ENCODE results near the gene LPP. TPM values are rescaled to one million over a fixed set of nuclear protein-coding genes. Genes with fewer than 3 reads are reported as not detected.
A peak's percentile ranks its signal among the peaks of the same experiment; 100 is the strongest.
"Not testable (repeated sequence)": the region's sequence is repeated elsewhere in the genome, so short reads cannot be mapped to it uniquely, and the experiment has no call there.

The LPP gene
- total RNA-seq, 1 experiment from 2014 or later = 31.2 TPM

DNA sequence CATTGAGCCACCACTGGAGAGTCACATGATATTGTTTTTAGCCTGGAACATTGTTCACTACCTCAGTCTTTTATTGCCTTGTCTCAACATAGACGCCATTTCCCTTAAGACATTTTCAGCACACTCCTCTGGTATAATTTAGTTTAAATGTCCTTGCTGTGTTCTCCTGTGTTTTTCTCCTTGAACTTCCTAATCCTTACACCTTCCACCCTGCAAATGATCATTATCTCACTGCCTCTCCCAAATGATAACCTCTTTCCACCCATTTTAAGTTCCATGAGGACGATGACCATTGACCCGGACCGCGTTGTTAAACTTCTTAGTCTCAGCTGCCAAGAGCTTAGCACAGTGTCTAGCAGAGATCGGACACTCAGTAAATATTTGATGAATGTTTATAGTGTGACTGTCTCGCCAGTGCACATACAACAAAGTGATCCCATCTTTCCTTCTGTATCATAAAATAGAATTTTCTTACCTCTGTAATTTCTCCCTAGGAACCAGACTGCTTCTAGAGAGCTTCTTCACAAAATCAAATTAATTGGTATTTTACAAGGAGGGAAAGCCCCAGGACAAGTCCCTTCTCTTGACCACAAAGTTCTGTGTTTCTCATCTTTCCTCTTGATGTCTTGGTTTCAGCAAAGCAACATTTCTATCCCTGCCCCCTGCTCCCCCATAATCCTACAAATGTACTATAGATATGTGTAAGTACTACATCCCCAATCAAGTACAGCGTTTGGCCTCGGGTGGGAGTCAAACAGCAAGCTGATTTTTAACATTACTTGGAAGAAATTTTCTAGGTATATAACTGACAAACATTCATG is 429.6 kb downstream of the LPP start:
- no peak for DNase-seq (ENCODE audit: low spot score)

DNA sequence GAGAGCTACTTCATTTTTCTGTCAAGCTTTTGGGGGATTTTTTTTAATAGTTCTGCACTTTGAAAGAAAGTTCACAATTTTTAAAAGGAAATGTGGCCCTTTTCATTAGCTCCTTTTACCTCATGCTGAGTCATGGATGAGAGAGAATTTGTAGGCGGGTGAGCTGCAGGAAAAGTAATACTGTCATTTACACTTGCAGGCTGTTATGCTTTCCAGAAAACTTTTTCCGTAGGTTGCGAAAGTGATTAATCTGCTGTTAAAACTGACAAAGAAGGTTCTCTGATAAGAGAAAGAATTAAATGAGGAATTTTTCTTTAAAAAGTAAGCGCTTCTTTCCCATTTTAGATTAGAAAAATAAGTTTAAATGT is 430.2 kb downstream of the LPP start:
- peak; percentile 71 for DNase-seq (ENCODE audit: low spot score)

DNA sequence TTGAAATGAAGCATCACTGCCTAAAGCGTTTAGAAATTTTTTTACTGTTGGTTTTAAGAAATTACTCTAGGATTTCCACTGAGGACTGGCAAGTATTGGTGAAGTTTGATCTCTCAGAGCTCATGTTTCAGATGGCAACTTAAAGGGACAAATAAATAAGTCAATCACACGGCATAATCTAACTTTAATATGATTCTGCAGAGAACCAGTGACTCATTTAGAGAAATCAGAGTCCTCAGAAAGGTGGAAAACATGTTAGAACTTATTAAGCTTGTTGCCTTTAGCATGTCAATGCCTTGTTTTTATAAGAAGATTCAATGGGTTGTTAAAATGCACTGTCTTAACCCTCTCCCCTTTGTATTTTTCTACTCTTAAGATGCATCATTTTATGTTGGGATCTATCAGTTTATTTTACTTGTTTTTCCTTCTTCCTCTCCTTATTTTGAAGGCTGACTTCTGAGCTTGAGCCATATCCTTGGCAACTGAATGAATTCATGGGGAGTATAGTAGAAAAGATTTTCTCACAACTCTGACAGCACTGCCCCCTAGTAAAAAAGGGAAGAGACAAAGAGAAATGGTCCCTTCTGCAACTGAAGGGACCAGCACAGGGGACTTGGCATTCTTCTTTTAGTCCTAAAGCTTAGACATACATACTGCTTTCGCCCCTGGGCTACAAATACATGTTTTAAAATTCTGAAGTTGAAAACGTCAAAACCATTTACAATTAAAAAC is 431.2 kb downstream of the LPP start:
- no peak for DNase-seq (ENCODE audit: low spot score)

DNA sequence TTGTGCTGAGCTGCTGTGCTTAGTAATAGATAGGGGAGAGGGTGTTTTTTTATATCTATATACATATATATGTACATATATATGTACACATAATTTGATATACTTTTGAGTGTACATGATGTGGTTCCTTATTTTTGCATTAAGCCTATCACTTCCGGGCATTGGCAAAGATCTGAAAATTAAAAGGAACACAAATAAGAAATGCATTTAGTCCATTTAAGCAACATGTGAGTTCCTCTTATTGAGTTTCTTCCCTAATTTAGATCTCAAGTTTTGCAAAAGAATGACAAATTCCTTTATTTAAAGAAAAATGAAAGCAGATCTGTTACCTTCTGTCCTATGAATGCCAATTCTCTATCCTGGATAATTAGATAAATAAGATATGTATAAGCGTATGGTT is 435.1 kb downstream of the LPP start:
- DNase-seq (ENCODE audit: low spot score) = no peak

DNA sequence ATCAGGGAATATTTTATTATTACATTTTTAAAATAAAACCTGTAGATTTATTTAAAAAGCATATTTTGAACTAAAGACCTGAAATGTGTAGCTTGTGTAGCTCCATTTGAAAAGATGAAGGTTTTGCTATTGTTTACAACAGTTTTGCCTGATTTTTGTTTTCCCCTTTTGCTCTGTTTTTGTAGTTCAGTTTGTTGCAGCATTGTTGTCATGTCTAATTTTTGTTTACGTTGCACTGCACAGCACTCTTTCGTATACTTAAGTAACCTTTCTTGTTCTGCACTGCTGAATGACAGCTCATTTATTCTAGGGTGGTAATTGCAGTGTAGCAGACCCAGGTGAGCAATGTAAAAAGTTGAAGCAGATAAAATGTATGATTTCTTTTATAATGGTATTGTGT is 435.8 kb downstream of the LPP start:
- no peak for DNase-seq (ENCODE audit: low spot score)

DNA sequence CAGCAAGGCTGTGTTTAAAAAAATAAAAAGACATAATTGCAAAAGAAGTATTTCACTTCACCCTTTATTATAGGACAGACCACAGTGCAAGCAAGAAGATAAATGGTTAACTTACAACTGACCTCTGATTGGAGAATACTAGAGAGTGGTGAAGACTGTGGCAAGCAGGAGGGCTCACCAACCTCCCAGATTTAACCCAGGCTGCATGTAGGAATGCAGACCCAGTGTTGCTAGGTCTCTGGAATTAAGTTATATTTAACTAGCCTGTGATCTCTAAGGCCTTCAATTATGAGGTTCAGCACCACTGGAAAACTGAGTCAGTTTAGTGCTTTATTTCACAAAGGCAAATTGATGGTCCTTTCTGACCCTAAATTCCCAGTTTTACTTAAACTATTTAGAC is 436.6 kb downstream of the LPP start:
- DNase-seq (ENCODE audit: low spot score) = no peak

DNA sequence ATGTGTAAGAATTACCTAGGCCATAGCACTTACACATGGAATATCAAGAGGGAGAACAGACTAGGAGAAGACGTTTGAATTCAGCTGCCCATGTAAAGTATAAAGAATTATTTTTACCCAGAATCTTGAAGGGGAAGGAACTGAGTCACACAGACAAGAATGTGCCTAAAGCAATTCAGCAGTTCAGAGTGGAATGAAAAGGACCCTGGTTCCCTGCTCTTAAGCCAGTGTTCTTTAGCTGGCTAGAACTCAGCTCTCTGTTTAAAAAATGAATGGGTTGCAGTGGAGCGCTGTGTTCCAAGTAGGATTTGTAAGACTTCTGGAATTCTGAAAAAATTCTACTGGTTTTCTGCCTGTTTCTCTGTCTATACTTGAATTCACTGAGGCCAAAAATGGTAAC is 440.2 kb downstream of the LPP start:
- DNase-seq (ENCODE audit: low spot score) = peak; percentile 60

DNA sequence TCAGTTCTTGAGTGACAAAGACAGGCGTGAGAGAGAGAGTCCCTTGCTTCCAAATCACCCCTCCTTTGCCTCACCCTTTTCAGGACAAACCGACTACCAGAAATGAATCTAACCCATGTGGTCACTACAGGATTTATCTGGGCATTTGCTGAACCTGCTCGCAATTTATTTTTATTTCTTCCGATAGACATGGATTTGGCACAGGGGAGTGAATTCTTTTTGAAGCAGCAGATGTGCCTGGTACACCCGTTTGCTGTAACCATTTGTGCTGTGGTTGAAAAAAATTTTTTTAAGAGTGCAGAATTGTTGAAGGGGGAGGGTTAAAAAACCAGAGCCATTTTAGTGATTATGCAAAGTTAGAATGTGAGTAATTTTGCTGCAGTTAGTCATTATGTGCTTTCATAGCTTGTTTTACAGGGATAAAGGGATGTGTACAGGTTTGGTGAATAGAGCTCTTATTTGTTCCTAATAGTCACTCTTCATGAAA is 442.0 kb downstream of the LPP start:
- no peak for DNase-seq (ENCODE audit: low spot score)

DNA sequence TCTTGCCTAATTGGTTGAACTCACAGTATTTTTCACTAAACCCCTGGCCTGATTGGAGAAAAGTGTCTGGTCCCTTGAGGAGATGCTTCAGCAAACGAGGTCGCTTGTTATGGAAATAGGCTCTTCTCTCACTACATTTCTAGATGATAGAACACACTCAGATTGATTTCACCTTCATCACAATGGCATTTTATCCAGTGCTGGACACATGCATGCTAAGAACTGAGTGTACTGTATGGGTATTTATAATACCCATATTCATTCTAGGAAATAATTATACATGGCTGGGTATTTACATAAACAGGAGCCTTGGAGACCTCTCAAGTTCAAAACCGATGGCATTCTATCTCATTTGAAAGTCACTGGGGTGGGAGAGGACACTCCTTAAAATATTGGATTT is 444.9 kb downstream of the LPP start:
- no peak for DNase-seq (ENCODE audit: low spot score)

DNA sequence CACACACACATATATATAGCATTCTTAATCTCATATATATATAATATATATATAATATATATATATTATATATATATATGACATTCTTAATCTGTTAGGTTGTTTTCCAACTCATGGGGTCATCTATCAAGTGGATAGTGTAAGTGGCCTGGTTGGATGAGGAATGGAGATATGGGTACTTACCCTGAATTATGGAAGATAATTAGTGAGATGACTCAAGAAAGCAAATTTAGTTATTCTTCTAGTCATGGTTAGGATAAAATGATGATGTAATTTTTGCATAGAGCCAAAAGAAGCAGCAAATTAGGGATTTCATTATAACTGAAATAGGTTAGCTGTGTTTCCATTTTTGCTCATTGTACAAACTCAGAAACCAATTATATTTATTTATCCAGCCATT is 448.2 kb downstream of the LPP start:
- DNase-seq (ENCODE audit: low spot score) = no peak

DNA sequence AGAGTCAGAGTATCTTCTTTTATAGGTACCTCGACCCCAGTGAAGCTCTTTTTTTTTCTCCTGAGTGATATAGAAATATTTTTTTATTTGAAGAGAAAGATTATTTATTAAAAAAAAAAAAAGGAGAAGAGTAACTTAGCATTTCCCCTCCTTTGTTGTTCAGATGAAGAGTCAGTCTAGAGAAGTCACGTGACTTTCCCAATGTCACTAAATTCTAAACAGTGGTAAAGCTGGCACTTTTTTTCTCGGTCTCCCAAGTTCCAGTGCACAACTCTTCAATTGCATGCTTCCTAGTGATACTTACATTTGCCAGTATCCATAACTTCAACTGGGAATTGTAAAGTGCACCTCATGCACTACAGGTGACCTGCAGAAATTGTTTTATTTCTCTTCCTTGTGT is 448.7 kb downstream of the LPP start:
- no peak for DNase-seq (ENCODE audit: low spot score)

DNA sequence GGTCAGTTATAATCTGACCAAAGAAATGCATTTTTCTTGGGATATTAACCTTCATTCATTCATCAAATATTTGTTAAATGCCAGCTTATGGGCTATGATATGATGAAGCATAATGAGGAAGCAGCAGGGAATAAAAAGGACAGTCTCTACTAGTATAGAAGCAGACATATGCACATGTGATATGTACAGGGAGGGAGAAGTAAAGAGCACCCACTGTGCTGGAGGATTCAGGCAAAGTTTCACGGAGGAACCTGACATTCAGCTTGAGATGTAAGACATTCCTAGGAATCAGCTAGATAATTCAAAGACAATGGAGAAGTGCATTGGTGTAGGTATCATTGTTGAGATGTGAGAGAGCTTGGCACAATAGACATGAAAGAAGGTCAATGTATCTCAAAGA is 450.7 kb downstream of the LPP start:
- DNase-seq (ENCODE audit: low spot score) = no peak

DNA sequence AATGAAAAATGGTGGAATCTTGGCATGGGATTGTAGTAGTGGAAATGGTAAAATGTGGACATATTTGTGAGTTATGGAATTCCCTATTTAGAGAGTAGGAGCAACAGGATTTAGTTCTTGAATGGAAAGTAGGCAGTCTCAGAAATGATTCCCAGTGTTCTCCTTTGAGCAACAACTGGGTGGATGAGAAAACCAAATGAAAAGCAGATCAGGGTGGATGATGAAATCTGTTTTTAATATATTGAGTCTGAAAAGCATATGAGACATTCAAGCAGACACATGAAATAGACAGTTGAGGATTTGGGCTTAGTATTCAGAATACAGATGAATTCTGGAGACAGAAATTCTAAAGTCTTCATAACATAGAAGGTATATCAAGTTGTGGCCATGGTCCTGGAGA is 451.3 kb downstream of the LPP start:
- no peak for DNase-seq (ENCODE audit: low spot score)

DNA sequence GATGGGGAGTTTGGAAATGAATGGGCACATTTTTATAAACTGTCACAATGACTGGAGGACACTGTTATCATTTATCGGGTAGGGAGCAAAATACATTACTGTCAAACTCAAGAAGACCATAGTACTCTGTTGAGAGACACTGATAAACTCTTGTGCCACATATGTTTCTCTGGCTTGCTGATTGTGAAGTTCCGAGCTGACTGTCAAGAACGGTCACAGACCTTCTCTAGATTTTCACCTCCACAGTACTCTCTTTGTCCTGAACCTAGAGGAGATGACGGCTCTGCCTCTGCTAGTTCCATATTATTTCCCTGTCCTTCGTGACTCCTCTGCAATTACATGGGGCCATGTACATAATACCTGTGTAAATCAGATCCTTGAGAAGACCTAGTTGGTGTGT is 451.9 kb downstream of the LPP start:
- DNase-seq (ENCODE audit: low spot score) = no peak

DNA sequence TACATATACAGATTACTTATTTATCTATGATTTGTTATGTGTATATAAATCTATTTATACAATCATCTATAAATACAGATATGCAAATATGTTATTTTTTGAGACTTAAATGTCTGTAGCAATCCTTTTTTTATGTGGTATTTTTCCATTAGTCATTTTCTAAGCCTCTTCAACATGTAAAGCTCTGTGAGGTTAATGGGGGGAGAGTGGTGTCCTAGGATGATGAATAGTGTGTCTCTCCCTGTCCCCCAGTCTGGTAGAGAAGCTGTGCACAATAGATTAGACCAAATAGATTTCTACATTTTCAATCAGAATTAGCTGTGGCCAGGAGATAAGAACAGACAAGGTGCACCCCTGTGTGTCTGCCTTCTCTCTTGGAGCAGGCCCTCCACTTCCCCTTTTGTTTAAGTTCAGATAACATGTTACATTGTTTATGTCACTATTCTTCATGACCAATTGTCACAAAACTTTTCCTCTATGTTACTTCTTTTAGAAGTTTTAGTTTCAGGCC is 453.9 kb downstream of the LPP start:
- DNase-seq (ENCODE audit: low spot score) = no peak

DNA sequence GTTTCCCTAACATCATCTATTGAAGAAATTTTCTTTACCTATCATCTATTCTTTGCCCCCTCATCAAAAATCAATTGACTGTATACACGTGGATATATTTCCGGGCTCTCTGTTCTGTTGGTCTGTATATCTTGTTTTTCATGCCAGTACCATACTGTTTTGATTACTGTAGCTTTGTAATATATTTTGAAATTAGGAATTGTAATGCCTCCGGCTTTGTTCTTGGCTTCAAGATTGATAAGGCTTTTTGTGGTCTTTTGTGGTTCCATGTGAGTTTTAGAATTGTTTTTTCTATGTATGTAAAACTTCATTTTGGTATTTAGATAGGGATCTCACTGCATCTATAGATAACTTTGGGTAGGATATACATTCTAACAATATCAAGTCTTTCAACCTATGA is 454.4 kb downstream of the LPP start:
- DNase-seq (ENCODE audit: low spot score) = no peak

DNA sequence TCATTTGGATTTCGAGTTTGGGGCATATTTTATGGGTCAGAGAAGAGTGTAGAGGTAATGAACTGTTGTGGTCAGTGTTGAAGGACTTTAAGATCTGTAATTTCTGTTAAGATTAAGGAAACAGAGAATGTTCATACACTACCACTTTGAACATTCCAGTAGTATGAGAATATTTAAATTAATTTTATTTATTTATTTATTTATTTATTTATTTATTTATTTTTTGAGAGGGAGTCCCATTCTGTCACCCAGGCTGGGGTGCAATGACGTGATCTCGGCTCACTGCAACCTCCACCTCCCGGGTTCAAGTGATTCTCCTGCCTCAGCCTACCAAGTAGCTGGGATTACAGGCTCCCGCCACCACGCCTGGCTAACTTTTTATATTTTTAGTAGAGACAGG is 459.8 kb downstream of the LPP start:
- DNase-seq (ENCODE audit: low spot score) = not testable (repeated sequence)

DNA sequence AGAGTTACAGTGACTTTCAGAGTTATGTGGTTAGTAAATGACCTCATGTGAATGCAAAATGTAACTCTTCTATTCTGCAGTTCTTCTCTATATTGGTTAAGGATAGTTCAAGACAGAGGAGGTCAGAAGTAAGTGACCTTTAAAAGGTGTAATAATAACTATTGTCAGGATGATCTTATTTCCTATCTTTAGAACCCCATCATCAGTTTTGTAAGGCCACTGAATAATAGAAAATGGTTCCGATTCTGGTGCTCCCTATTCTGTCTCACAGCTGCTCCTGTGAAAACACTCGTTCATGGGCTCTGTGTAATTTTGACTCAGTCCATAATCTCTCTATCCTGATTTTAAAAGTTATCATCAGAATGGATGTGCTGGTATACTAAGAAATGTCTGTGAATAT is 463.3 kb downstream of the LPP start:
- no peak for DNase-seq (ENCODE audit: low spot score)

DNA sequence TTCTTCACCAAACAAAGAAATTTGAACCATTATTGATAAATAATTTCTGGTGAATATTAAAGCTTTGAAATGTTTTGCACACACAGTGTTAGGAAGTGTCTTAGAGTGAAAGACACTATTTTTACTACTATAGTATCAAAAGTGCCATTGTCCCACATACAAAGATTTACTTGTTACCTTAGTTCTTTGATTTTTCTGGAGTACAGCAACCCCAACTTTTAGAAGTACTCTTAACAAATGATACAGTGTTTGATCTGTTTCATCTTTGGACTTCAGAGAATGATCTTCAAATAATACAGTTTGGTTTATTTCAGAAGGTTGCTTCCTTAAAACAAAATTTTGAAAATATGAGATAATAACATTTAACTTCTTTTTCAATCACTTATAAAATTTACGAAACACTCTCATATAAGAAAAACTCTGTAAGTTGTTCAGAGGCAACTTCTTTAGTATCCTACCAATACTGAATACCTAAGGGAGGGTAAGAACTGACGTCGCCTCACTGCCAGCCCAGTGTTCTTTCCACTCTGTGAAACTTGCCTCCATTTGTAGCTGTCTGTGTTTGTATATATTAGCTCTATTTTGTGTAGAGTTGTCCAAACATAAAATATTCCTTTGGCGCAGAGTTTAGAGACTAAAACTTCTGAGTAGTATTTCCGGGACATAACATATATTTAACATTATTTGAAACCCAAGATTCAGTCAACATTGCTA is 464.2 kb downstream of the LPP start:
- no peak for DNase-seq (ENCODE audit: low spot score)

DNA sequence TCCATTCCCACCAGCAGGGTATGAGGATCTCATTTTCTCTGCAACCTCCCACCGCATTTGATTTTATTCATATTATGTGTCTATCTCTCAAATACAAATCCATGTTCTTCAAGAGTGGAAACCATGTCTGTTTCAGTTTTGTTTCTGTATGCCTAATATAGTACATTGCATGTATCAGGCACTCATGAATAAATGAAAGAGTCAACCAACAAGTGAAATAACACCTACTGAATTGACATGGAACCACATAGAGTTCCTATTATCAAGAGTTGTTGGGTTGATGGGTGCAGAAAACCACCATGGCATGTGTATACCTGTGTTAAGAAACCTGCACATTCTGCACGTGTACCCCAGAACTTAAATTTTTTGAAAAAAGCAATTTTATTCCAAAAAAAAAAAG is 466.8 kb downstream of the LPP start:
- no peak for DNase-seq (ENCODE audit: low spot score)

DNA sequence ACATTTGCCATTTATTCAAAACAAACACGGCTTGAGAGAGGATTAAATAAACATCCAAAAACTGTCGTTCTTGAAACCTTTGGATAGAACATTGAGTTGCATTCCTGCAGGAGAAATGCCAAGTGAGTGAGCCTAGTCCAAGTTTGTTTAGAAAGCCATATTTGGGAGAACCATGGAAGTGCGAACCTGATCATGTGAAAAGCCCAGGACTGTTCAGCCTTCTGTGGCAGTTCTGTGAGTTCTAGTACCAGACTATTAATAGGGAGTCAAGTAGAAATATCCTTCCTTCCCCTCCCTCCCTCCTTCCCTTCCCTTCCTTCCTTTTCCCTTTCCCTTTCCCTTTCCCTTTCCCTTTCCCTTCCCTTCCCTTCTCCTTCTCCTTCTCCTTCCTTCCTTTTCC is 470.4 kb downstream of the LPP start:
- no peak for DNase-seq (ENCODE audit: low spot score)

DNA sequence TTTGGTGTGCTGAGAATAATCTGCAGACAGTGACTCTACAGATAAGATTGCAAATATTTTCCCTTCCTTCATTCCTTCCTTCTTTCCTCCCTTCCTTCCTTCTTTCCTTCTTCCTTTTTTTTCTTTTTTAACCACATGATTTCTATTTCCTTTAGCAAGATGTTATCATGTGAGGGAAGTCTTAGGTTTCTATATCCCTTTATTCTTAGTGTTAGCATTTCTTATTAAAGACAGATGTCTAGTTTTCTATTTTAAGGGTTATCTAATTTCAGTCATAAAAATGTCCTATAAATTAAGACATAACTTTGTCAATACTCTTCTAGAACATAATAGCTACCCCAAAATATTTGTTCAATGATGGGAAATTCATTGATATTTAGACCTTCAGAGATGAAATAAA is 470.9 kb downstream of the LPP start:
- no peak for DNase-seq (ENCODE audit: low spot score)

DNA sequence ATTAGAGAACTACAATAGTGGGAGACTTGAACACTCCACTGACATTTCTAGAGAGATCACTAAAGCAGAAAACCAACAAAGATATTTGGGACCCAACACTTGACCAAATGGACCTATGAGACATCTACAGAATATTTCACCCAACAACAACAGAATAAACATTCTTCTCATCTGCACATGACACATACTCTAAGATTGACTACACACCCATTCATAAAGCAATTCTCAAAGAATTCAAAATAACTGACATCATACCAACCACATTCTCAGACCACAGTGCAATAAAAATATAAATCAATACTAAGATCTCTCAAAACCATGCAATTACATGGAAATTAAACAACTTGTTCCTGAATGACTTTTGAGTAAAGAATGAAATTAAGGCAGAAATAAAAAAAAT is 473.7 kb downstream of the LPP start:
- peak; percentile 85 for DNase-seq (ENCODE audit: low spot score)

All from A172 (cell line).